ENCODE measurements around the gene LSM5. TPM values are rescaled to one million over a fixed set of nuclear protein-coding genes. Genes with fewer than 3 reads are reported as not detected.
A peak's percentile ranks its signal among the peaks of the same experiment; 100 is the strongest.
"Not testable (repeated sequence)": the region's sequence is repeated elsewhere in the genome, so short reads cannot be mapped to it uniquely, and the experiment has no call there.

LSM5 gene
- total RNA-seq, 1 donor, result 15.8 TPM

GRCh38 chr7:32516551-32517100 is 26.4 kb upstream of the LSM5 start:
- H3K27me3 ChIP-seq (ENCODE audit: insufficient read depth, low read length), result no peaks in the 10 kb centered on the region
- peaks cover 11% of the 10 kb centered on the region for H3K9me3 ChIP-seq (ENCODE audit: low read depth, low read length)
- H3K4me3 ChIP-seq (ENCODE audit: low read length), result no peak overlapping the region
- H3K4me1 ChIP-seq (ENCODE audit: insufficient read depth, low read length), result peaks cover 6% of the 10 kb centered on the region

GRCh38 chr7:32515890-32516550 is 25.8 kb upstream of the LSM5 start:
- Histone ChIP-seq H3K27me3 (ENCODE audit: insufficient read depth, low read length) (no peaks in the 10 kb centered on the region), H3K4me1 (ENCODE audit: insufficient read depth, low read length) (peaks cover 6% of the 10 kb centered on the region), H3K9me3 (ENCODE audit: low read depth, low read length) (peaks cover 11% of the 10 kb centered on the region), H3K4me3 (ENCODE audit: low read length) (no peak overlapping the region)

DNA sequence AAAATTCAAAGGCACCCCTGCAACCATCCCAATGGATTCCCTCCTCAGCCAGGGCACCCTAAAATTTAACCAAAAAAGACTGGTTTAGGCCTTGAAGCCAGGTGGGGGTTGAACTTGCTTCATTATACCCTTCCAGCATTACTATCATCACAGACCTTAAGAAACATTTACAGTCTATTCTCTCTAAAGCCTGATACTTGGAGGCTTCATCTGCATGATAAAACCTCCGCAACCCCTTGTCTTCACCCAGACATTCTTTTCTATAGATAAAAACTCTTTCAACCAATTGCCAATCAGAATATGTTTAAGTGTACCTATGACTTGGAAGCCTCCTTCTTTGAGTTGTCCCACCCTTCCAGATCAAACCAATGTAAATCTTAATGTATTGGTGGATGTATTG is 23.0 kb upstream of the LSM5 start:
- no peaks in the 10 kb centered on the region for H3K27me3 ChIP-seq (ENCODE audit: insufficient read depth, low read length)
- peaks cover 6% of the 10 kb centered on the region for H3K4me1 ChIP-seq (ENCODE audit: insufficient read depth, low read length)
- H3K9me3 ChIP-seq (ENCODE audit: low read depth, low read length), result no peaks in the 10 kb centered on the region
- H3K4me3 ChIP-seq (ENCODE audit: low read length), result no peak overlapping the region

DNA sequence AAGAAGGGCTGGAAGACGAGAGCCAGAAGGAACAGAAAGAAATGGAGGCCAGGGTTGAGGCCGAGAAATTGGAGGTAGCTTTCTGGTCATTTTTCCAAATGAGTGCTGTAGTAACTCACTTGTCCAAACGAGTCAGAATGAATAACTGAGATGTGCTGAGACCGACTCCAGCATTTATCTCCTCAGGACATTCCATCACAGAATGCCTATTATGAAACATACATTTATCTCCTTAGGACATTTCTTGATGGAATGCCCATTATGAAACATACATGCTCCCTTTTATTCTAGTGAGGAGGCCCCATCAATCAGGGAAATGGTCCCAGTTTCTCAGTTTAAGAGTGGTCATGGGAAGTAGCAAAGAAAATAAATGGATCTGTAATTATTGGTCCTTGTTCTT is 21.6 kb upstream of the LSM5 start:
- Histone ChIP-seq H3K9me3 (ENCODE audit: low read depth, low read length) (no peaks in the 10 kb centered on the region), H3K27me3 (ENCODE audit: insufficient read depth, low read length) (no peaks in the 10 kb centered on the region), H3K4me1 (ENCODE audit: insufficient read depth, low read length) (peaks cover 6% of the 10 kb centered on the region), H3K4me3 (ENCODE audit: low read length) (no peak overlapping the region)

GRCh38 chr7:32507414-32507813 is 17.2 kb upstream of the LSM5 start:
- H3K9me3 ChIP-seq (ENCODE audit: low read depth, low read length), result no peaks in the 10 kb centered on the region
- no peak overlapping the region for H3K4me3 ChIP-seq (ENCODE audit: low read length)
- no peaks in the 10 kb centered on the region for H3K27me3 ChIP-seq (ENCODE audit: insufficient read depth, low read length)
- H3K4me1 ChIP-seq (ENCODE audit: insufficient read depth, low read length), result peaks cover 11% of the 10 kb centered on the region

- Histone ChIP-seq H3K9me3 (ENCODE audit: low read depth, low read length) (no peaks in the 10 kb centered on the region), H3K4me3 (ENCODE audit: low read length) (no peak overlapping the region), H3K27me3 (ENCODE audit: insufficient read depth, low read length) (no peaks in the 10 kb centered on the region), H3K4me1 (ENCODE audit: insufficient read depth, low read length) (peaks cover 20% of the 10 kb centered on the region)
These were observed 16.3 kb upstream of the LSM5 start for GRCh38 chr7:32506266-32507054.

GRCh38 chr7:32502728-32503127 is 12.5 kb upstream of the LSM5 start:
- no peaks in the 10 kb centered on the region for H3K27me3 ChIP-seq (ENCODE audit: insufficient read depth, low read length)
- H3K4me1 ChIP-seq (ENCODE audit: insufficient read depth, low read length), result peaks cover 41% of the 10 kb centered on the region
- H3K4me3 ChIP-seq (ENCODE audit: low read length), result no peak overlapping the region
- no peaks in the 10 kb centered on the region for H3K9me3 ChIP-seq (ENCODE audit: low read depth, low read length)

DNA sequence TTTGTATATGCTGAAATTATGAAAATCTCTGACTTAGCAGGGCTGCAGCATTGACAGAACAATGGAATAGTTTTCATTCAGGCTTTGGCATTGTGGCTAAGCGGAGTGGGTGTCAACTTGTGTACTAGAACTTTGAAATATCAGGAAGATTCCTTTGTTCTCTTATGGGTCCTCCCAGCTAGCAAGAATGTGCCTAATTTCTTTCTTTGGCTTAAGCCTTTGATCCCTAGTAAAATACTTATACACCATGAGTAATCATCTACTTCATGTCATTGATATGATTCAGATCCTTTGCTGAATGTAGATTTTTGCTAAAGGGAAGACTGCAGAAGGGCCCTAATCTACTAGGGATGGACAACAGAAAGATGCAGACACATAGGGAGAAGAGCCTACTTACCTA is 11.3 kb upstream of the LSM5 start:
- no peak overlapping the region for H3K4me3 ChIP-seq (ENCODE audit: low read length)
- no peaks in the 10 kb centered on the region for H3K27me3 ChIP-seq (ENCODE audit: insufficient read depth, low read length)
- peaks cover 50% of the 10 kb centered on the region for H3K4me1 ChIP-seq (ENCODE audit: insufficient read depth, low read length)
- no peaks in the 10 kb centered on the region for H3K9me3 ChIP-seq (ENCODE audit: low read depth, low read length)

- Histone ChIP-seq H3K4me1 (ENCODE audit: insufficient read depth, low read length) (peaks cover 52% of the 10 kb centered on the region), H3K9me3 (ENCODE audit: low read depth, low read length) (no peaks in the 10 kb centered on the region), H3K27me3 (ENCODE audit: insufficient read depth, low read length) (no peaks in the 10 kb centered on the region), H3K4me3 (ENCODE audit: low read length) (no peak overlapping the region)
These were observed 10.8 kb upstream of the LSM5 start for GRCh38 chr7:32500922-32501341.

GRCh38 chr7:32500216-32500615 is 10.0 kb upstream of the LSM5 start:
- H3K4me3 ChIP-seq (ENCODE audit: low read length); H3K27me3 ChIP-seq (ENCODE audit: insufficient read depth, low read length); H3K9me3 ChIP-seq (ENCODE audit: low read depth, low read length): not testable (repeated sequence)
- H3K4me1 ChIP-seq (ENCODE audit: insufficient read depth, low read length), result peaks cover 53% of the 10 kb centered on the region

DNA sequence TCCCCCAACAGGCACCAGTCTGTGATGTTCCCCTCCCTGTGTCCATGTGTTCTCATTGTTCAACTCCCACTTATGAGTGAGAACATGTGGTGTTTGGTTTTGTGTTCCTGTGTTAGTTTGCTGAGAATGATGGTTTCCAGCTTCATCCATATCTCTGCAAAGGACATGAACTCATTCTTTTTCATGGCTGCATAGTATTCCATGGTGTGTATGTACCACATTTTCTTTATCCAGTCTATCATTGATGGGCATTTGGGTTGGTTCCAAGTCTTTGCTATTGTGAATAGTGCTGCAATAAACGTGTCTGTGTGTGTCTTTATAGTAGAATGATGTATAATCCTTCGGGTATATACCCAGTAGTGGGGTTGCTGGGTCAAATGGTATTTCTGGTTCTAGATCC is 9.6 kb upstream of the LSM5 start:
- H3K4me3 ChIP-seq (ENCODE audit: low read length); H3K27me3 ChIP-seq (ENCODE audit: insufficient read depth, low read length); H3K9me3 ChIP-seq (ENCODE audit: low read depth, low read length): not testable (repeated sequence)
- H3K4me1 ChIP-seq (ENCODE audit: insufficient read depth, low read length), result peaks cover 53% of the 10 kb centered on the region

DNA sequence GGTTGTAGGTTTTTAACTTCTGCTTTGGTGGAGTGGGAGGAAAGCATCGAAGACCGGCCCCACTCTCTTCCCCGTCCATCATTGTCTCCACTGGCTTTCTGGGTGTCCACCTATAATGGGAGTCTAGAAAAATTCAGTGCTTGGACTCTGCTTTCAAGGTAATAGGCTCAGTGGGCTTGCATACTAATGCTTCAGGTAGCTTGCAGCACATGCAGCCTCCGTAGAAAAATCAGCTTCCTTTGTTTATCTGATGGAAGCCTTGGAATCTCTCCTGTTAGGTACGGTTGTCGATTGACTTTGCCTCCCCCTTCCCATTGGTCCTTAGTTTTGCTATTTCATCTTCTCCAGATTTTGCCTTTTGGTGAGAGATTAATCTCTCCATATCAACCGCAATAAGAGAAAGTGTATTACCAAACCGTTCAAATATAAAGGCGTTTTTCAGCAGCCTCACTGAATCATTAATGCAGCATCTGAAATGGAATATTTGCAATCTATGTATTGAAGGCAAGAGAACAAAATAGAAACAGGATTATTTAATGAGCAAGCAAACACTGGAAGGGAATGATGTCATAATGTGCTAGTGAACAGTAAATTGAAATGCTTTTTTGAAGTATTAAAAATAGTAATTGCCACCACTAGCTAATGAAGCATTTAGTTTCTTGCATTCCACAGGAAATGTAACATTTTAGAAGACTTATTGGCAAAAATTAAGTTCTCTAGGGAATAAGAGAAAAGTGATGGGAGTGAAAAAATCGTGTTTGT is 6.1 kb upstream of the LSM5 start:
- peaks cover 37% of the 10 kb centered on the region for H3K4me1 ChIP-seq (ENCODE audit: insufficient read depth, low read length)
- H3K4me3 ChIP-seq (ENCODE audit: low read length), result peak overlapping the region; percentile 86

GRCh38 chr7:32495298-32496051 is 5.3 kb upstream of the LSM5 start, which contains the start of gene AVL9:
TSS of gene AVL9 (plus strand) at chr7:32495489. CDS start at chr7:32495710, 221 bp downstream.
- H3K4me3 ChIP-seq (ENCODE audit: low read length), result peak within 1 kb of the TSS; percentile 86
- peaks cover 34% of the 10 kb centered on the region for H3K4me1 ChIP-seq (ENCODE audit: insufficient read depth, low read length)
- H3K27me3 ChIP-seq (ENCODE audit: insufficient read depth, low read length), result no peaks in the 10 kb centered on the region
- H3K9me3 ChIP-seq (ENCODE audit: low read depth, low read length), result no peaks in the 10 kb centered on the region

More for the DNA sequence above, 6.1 kb upstream of the LSM5 start:
- no peaks in the 10 kb centered on the region for H3K27me3 ChIP-seq (ENCODE audit: insufficient read depth, low read length)
- H3K9me3 ChIP-seq (ENCODE audit: low read depth, low read length), result no peaks in the 10 kb centered on the region

- Histone ChIP-seq H3K4me3 (ENCODE audit: low read length) (peak overlapping the region; percentile 56), H3K9me3 (ENCODE audit: low read depth, low read length) (no peaks in the 10 kb centered on the region), H3K27me3 (ENCODE audit: insufficient read depth, low read length) (no peaks in the 10 kb centered on the region), H3K4me1 (ENCODE audit: insufficient read depth, low read length) (peaks cover 30% of the 10 kb centered on the region)
These were observed 4.7 kb upstream of the LSM5 start for GRCh38 chr7:32494946-32495297.
